HG03108 (cell line): Measurements from ENCODE around the gene TRIP4.

Experiments used
- ATAC-seq: cut with Tn5 transposase; IDR thresholded peaks from one replicate; pipeline ENCODE4 v1.9.1; 2021; ENCODE audit warnings: moderate library complexity; ENCODE audit not compliant: unreplicated experiment

The TRIP4 gene

DNA sequence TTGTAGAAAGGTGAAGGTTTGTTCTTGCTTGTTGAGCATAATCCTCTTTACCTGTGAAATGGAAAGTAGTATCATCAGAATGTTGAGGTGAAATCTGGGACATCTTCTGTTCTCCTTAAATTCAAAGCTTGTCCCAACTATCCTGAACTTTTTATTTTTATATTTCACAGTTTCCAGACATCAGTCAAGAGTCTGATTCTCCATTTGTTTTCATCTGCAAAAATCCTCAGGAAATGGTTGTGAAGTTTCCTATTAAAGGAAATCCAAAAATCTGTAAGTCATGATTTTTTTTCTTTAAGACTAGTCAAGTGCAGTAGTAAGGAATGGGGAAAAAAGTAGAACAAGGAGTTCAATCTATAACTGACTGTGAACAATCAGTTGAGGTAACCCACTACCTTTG is 57.2 kb downstream of the TRIP4 start:
- ATAC-seq, result no peak

DNA sequence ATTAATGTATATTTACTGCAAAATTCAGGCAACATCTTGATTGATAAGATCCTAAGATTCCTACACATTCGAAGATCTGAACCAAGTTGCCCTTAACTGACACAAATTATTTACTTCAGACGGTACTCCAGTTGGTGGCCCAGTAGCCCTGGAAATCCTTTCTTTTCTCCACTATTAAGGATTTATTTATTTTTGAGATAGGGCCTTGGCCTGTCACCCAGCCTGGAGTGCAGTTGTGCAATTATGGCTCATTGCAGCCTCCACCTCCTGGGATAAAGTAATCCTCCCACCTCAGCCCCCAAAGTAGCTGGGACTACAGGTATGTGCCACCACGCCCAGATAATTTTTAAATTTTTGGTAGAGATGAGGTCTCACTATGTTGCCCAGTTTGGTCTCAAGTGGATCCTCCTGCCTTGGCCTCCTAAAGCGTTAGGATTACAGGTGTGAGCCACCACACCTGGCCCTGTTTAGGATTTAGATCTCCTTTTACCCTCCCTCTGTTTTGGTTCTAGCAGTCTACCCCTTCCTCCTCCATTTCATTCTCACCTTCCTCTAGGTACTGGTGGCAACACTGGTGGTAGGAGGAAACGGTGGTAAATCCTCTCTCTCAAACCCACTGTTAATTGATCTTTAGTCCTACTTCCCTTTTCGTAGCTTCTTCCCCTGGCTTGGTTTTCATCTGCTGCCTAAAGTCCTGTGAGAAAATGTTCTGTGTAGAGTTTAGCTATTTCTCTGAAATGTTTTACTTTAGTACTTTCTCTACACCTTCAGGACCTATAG is 60.1 kb downstream of the TRIP4 start:
- no peak for ATAC-seq

DNA sequence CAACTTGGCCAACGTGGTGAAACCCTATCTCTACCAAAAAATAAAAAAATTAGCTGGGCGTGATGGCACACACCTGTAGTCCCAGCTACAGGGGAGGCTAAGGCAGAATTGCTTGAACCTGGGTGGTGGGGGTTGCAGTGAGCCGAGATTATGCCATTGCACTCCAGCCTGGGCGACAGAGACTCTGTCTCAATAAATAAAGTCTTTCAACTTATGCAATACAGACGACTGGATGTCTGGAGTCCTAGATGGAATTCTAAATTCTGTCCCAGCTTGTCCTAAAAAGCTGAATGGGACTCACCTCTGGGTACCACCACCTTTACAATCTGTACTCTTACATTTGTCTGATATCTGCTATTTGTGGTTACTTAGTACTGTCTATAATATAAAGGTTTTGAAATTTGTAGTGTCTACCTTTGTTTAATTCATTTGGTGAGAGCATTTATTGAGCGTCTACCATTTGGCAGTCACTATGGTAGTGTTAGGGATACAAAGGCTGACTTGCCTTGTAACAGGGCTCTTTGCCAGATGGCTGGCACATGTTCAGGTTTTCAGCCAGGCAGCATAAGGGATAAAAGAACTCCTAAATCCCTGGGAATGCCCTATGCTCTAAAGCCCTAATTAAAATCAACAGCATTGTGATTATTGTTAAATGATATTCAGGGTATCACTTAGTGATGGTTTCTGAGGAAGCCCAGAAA is 65.5 kb downstream of the TRIP4 start:
- no peak for ATAC-seq

DNA sequence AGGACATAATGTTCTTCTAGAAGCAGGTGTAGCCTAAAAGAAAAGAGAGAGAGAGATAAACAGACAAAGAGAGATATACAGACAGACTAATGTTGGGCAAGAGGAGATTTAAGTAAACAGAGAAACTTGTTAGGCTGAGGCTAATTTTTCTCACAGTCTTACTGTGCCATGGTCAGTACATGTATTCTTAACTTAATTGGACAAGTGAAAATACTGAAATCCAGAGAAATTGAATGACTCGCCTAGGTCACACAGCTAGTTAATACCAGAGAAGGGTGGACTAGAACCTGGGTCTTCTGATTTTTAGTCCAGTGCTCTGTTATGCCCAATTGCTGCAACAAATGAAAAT is 66.0 kb downstream of the TRIP4 start:
- no peak for ATAC-seq

DNA sequence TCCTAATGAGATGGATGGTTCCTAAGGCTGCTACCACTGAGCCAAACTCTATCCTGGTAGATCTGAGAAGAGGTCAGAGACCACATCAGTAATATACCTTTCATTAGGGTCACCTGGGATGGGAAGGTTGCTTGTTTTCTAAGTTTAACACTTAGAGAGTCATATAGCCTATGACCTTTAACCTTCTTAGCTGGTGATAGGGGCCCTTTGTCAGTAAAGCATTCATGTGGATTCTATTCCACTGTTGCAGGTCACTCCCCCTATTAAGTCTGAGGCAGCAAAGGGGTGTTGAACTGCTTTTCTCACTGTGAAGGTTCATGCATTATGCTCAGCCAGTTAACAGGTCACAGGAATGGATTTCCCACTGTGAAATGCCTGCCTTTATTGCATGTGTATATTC is 66.6 kb downstream of the TRIP4 start:
- ATAC-seq, result no peak

DNA sequence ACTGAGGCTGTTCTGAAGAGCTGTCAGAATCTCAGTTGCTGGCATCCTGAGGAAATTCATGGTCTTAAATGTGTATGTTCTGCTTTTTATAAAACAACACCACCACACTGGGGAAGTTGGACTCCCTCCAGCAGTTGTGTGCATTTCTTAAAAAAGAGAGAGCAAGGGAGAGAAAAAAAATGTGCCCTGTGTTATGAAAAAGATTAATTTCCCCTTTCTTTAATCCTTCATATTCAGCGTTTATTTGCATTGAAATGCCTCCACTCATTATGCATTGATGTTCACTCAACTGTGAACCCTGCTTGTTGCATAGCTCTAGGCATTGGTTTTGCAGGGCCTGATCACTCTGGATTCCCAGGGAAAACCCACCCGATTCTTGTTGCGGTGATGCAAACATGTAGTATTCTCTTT is 68.3 kb downstream of the TRIP4 start:
- ATAC-seq, result no peak

DNA sequence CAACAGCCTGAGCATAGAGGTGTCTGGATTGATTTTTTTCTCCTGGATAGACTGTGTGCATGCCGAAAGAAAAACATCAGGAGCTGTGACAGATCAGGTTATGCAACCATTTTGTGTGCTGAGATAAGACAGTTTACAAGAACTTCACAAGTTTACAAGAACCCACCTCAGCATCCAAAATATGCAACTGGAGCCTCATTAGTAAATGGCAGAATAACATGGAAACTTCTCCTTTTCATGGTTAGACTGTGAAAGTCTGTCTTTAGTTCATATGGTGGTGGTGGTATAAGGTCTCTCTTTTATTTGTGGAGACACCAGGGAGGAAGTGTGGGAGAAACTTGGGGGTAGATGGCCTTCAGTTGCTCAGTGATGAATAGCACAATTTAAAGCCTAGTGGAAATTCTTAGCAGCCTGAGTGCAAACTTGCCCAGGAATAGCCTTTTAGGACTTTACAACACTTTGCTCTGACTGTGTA is 69.0 kb downstream of the TRIP4 start:
- no peak for ATAC-seq

DNA sequence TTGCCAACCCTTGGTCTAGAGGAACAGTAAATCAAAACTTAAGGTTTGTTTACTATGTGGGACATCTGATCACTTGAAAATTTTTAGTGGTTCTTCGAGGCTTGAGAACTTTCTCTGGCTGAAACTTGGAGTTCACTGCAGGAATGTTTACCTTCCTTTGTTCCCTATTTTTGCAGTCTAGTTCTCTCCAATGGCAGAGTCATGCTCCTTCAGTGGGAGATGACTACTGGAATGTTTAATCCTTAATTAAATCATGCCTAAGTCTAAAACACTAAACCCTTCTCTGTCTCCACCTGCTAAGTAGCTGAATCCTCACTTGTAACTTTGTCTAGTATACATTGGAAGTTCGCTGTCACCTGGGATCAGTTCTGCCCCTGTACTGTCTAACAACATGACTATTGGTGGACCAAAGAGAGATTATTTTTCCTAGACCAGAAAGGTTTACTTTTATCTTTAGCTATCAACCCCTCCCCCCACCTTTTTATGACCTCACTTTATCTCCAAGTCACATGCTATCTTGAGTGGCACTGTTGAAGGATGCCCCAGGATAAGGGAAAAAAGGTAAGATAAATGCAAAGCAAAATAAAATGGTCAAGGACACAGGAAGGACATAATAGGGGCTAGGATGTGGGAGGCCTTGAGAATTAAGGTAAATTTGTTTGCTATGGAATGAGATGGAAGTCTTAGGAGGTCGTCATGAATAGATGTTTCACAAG is 71.6 kb downstream of the TRIP4 start:
- ATAC-seq, result no peak

DNA sequence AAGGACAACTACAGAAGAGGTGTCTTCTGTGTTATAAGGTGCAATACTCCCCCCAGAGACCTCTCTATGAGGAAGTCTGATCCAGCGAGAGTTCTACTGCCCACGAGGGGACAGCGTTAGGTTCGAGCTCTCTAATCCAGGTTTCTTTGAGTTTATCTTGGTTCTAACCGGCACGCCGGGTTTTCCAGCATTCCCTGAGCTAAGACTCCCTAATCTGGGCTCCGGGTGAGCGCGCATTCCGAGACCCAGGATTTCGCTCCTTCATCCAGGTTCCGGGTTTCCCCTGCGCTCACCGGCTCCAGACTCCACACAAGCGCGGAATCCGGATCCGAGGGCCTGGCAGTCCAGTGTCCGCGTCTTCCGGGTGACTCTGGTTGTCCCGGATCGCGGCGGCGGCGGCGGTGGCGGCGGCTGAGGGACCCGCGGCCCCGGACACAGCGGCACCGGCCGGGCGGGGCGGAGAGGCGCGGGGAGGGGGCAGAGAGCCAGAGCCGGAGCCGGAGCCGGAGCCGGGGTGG is 72.6 kb downstream of the TRIP4 start, which contains the start of gene ZNF609:
Gene ZNF609 (plus strand): TSS at position 373 of the 518 bp plus-strand sequence. CDS start 38,842 bp downstream, outside the sequence.
- ATAC-seq, result peak; percentile 58

DNA sequence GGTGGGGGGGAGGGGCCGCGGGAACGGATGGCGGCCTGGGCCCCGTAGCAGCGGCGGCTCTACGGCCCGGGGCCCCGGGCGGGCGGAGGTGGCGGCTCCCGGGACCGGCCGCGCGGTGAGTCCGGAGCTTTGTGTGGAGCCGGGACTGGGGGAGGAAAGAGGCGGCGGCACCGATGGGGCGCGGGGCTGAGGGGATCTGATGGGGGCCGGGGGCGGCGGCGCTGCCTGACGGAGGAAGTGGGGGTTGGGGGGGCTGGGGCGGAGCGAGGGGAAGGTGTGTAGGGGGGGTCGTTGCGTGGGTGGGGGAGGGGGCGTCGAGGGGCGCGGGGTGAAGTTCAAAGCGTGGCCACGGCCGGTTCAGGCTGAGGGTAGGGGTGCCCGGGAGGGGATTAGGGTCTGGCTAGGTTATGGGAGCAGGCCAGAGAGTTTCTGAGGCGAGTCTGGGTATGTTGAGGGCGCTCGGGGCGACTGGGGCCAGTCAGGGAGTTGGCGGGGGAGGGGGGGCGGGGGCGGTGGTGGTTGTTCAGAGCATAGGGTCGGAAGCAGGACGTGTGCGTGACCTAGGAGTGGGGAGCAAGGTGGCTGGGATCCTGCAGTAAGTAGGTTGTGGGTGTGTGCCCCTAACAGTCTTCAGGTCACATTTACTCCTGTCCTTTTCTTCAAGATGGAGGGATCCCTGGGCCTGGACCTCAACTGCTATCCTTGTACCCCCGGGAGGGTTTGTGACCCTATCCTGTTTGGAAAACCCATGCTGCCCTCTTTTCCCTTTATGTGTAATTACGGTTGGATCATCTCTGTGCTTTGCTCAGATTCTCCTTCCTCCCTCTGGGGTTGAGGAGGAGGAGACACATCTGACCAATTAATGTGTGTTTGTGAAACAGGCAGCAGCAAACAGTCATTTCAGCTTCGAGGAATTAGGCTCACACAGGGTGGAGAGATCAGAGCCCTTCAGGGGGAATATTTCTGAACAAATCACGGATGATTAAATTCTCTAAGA is 73.4 kb downstream of the TRIP4 start:
- peak; percentile 34 for ATAC-seq

DNA sequence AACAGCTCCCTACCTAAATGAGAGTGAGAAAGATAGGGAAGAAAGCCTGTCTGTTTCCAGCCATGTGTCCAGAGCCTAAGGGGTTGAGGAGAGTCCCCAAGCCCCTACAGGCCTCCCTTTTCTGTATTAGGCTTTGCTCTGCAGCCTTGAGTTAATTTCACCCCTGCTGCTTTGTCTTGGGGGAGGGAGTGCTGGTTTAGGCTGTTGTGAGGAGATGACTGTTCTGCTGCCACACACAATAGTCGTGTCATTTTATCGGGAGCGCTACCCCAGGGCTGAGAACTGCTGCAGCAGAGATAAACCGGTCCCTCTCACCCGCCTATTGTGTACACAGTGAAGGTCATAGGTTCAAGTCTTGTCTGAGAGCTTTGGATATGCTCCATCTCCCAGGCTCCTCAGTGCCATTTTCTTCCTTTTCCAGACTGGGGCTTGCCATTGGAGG is 74.1 kb downstream of the TRIP4 start:
- ATAC-seq, result no peak

DNA sequence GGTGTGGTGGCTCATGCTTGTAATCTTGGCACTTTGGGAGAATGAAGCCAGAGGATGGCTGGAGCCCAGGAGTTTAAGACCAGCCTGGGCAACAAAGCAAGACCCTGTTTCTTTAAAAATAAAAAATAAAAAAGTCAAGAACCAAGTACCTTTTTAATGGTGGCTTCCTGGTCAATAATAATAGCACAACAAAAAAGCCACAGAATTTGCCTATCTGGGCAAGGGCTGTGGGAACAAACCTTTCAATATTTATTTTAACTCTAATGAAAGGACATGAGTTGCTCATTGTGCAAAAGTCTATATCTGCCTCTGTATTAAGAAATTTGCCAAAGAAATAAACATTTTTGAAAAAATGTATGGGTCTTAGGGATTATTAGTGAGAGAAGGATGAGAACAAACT is 74.9 kb downstream of the TRIP4 start:
- ATAC-seq, result no peak

DNA sequence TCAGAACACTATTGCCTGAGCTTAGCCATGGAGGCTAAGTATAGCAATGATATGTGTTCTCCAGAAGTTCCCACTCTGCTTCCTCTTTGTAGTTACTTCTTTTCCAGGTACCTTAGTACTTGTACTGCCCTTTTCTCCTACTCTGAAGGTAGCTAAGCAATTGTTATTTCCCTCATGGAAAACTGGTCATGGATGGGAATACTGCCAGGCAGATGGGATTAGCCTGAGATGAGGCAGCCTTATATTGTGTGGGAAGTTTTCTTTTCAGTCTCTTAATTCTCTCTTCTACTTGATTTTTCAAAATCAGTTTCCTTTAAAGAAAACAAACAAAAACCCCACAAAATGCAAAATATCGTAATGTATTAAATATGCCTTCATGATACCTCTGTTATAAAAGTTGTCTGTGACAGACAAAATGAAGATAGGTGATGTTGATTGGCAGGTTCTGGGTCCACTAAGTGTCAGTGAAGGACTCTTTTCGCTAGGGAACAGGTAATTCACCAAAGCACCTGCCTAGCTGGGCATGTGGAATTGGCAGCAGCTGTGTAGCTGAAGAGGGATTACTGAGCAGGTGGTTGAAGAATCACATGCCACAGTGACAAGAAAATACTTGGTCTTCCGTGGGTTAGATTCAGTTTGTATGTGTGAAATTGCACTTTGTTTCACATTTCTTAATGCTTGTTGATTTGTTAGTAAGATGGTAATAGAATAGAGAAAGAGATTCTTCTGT is 76.8 kb downstream of the TRIP4 start:
- no peak for ATAC-seq

DNA sequence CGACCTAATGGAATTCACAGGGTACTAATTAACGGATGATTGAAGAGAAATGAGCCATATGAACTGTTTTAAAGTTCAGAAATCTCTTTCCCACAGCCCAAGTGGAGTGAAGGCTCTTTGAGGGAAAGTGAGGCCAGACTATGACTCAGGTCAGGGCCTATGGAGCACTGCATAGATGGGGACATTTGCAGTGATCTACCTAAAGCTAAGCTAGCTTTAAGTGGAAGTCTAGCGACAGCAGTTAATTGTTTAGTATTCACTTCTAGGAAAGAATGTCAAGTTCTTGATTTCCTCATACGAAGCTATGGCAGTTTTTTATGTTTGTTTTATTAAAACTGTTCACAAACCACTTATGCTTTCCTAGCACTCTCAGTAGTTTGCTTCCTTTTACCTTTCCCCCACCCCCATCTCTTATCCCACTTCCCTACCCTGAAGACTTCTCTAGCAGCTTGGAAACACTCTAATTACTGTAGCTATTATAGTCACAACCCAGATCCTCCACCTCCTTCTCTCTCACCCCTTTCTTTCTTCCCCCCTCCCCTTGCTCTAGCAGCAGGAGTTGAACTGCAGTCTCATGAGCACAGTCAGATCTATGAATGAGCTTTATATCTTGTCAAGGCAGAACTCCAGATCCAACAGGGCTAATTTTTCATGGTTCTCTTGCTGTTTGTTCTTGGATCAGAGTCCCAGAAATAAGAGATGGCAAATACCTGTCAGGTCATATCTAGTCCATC is 78.9 kb downstream of the TRIP4 start:
- ATAC-seq, result no peak

DNA sequence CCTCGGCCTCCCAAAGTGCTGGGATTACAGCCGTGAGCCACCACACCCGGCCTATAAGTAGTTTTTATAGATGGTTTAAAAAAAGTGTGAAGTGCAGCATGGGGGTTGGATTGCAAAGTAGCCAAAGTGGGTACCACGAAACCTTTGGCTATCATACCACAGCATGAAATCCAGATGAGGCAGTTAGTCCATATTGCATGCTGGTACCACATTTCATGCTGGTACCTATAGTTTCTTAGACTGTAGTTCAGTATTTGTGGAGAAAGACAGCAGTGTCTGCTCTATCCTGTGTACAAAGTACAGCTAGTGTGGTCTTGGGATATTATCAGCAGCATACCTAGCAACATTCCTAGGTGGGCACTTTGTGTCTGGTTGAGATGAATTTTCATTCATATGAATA is 84.5 kb downstream of the TRIP4 start:
- ATAC-seq, result no peak

DNA sequence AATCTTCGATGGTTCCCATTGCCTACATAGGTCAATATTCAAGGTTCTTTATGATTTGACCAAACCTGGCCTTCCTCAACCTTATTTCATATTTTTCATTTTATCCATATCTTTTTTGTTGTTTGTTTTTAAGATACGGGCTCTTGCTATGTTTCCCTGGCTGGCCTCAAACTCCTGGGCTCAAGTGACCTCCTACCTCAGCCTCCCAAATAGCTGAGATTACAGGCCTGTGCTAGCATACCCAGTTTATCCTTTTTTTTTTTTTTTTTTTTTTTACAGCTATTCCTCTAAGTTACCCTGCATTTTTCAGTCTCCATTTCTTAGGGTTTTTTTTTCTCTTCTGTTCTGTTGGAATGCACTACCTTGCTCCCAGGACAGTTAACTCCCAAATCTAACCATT is 87.2 kb downstream of the TRIP4 start:
- no peak for ATAC-seq

DNA sequence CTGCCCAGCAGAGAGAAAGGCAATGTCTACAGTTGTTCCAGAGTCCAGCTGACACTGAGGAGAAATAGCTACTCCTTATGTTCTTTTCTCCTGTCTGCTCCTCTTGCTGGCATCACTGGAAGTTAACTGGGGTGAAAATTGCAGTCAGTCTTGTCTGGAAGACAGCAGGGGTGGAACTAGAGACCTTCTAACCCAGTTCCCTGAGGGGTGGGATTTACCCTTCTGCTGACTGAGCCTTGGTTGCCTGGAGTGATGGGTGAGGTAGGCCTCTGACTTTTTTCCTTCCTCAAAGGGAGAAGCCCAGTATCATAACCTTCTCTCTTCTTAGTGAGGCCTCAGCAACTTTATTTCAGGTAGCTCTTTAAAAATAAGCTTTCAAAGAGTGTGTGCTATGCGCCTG is 88.9 kb downstream of the TRIP4 start:
- ATAC-seq, result no peak

DNA sequence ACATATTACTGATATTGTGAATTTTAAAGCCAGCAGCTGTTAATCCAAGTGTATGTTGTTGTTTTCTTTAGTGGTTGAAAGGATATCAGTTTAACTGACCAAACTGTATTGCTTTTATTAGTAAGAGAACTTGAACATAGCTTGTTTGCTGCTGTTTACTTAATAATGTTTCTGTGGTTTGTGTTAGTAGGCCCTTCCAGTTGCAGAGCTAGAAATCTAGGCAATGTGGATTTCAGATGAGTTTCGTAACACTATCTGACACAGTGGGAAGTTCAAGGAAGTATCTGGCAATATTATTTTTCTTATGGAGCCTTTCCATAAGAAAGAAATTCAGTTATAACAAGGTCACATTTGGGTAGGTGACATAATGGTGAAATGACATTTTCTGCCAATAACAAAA is 91.2 kb downstream of the TRIP4 start:
- no peak for ATAC-seq

DNA sequence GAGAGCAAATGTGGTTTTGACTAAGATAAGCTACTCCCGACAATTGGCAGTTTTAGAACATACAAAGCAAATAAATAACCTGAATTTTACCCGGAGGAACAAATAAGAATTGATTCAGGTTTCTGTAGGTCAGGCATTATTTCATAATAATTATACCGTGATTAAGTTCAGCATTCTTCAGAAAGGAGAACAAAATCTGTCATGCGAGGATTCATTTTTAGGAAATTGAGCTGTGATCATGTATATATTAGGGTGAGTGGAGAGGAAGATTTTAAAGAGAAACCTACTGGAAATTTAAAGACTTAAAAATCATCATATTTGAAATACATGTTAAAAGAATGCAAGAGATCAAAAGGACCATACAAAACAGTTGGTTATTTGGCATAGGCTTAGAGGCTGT is 93.3 kb downstream of the TRIP4 start:
- no peak for ATAC-seq
